ENCODE data around the gene FERMT3. TPM values are rescaled to one million over a fixed set of nuclear protein-coding genes. Genes with fewer than 3 reads are reported as not detected.

Gene FERMT3
- total and polyA plus RNA-seq, 2 of the 13 experiments (the other 11 are each of a cell fraction or from before 2014, with no cell fraction given), result 0.29 TPM; not detected in 1

- TF ChIP-seq, protein P1, sequence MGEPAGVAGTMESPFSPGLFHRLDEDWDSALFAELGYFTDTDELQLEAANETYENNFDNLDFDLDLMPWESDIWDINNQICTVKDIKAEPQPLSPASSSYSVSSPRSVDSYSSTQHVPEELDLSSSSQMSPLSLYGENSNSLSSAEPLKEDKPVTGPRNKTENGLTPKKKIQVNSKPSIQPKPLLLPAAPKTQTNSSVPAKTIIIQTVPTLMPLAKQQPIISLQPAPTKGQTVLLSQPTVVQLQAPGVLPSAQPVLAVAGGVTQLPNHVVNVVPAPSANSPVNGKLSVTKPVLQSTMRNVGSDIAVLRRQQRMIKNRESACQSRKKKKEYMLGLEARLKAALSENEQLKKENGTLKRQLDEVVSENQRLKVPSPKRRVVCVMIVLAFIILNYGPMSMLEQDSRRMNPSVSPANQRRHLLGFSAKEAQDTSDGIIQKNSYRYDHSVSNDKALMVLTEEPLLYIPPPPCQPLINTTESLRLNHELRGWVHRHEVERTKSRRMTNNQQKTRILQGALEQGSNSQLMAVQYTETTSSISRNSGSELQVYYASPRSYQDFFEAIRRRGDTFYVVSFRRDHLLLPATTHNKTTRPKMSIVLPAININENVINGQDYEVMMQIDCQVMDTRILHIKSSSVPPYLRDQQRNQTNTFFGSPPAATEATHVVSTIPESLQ (CRISPR knock-in tag; conservative IDR thresholded peaks at IDR 0.05), result 0 out of 2 replicates have a peak, but pooled peaks have one; percentile 65
- TF ChIP-seq NCOA5 (CRISPR knock-in tag; IDR thresholded peaks at IDR 0.05) (no peak), ZNF646 (CRISPR knock-in tag; IDR thresholded peaks at IDR 0.05) (no peak), YEATS2 (CRISPR knock-in tag; IDR thresholded peaks at IDR 0.05; ENCODE audit: borderline replicate concordance) (no peak; the same call in 1 of the 2 replicates), ZNF547 (CRISPR knock-in tag; IDR thresholded peaks at IDR 0.05) (peak; percentile 29; the same call in 1 of the 2 replicates), ZNF788 (CRISPR knock-in tag; IDR thresholded peaks at IDR 0.05; ENCODE audit: borderline replicate concordance) (peak; percentile 70; the same call in 1 of the 2 replicates), SIX4 (CRISPR knock-in tag; IDR thresholded peaks at IDR 0.05) (no peak), ZNF513 (CRISPR knock-in tag; conservative IDR thresholded peaks at IDR 0.05) (no peak), ZKSCAN5 (CRISPR knock-in tag; IDR thresholded peaks at IDR 0.05) (no peak), FOXK1 (CRISPR knock-in tag; IDR thresholded peaks at IDR 0.05; ENCODE audit: borderline replicate concordance, low read depth) (peak; percentile 28; the same call in 1 of the 2 replicates), GTF2F1 (IDR thresholded peaks at IDR 0.05; ENCODE audit: low read length) (no peak), ZBTB3 (CRISPR knock-in tag; IDR thresholded peaks at IDR 0.05; ENCODE audit: borderline replicate concordance, low read depth) (no peak), ZNF724P (CRISPR knock-in tag; IDR thresholded peaks at IDR 0.05; ENCODE audit: borderline replicate concordance) (peak; percentile 87), ZGPAT (CRISPR knock-in tag; IDR thresholded peaks at IDR 0.05) (peak; percentile 82), BRF2 (CRISPR knock-in tag; IDR thresholded peaks at IDR 0.05) (no peak)
Measured at GRCh38 chr11:64246871-64247728, 40.6 kb downstream of the FERMT3 start, which contains the start of gene PPP1R14B (continued).
